T-helper 1 cell treated with Interleukin-12 subunit alpha and Interleukin-12 subunit beta and Interleukin-4 antibody, amounts not matched to agents 30 μg/mL and 1 μg/mL, for 36 hours (primary cell): ENCODE data around the gene SCPEP1.
"Not testable (repeated sequence)": the region's sequence is repeated elsewhere in the genome, so short reads cannot be mapped to it uniquely, and the experiment has no call there.

Experiments used
- H3K27ac Mint-ChIP-seq: one replicate; pipeline ENCODE4 v1.8.0; 2021; ENCODE audit warnings: mild to moderate bottlenecking, mixed read lengths
- H3K27me3 Mint-ChIP-seq: one replicate; pipeline ENCODE4 v1.8.0; 2021; ENCODE audit warnings: low read depth, mixed read lengths
- H3K36me3 Mint-ChIP-seq: one replicate; pipeline ENCODE4 v1.8.0; 2021; ENCODE audit warnings: low read depth, mixed read lengths
- H3K4me1 Mint-ChIP-seq: one replicate; pipeline ENCODE4 v1.8.0; 2021; ENCODE audit warnings: low read depth, mixed read lengths
- H3K4me3 Mint-ChIP-seq: one replicate; pipeline ENCODE4 v1.8.0; 2021; ENCODE audit warnings: mild to moderate bottlenecking, moderate library complexity, mixed read lengths
- H3K9me3 Mint-ChIP-seq: one replicate; pipeline ENCODE4 v1.8.0; 2021; ENCODE audit warnings: mixed read lengths

The SCPEP1 gene

GRCh38 chr17:56976941-56977608, 856 bp upstream of the SCPEP1 start:
- peak overlapping the region; percentile 41 for H3K4me3 Mint-ChIP-seq
- no peaks in the 10 kb centered on the region for H3K9me3 Mint-ChIP-seq
- peaks cover 15% of the 10 kb centered on the region for H3K4me1 Mint-ChIP-seq
- H3K27me3 Mint-ChIP-seq = peaks cover 42% of the 10 kb centered on the region
- no peaks in the 10 kb centered on the region for H3K36me3 Mint-ChIP-seq
- no peak overlapping the region for H3K27ac Mint-ChIP-seq

GRCh38 chr17:56978441-56979090, 635 bp downstream of the SCPEP1 start:
- Mint-ChIP-seq H3K27me3 (peaks cover 34% of the 10 kb centered on the region), H3K4me1 (peaks cover 15% of the 10 kb centered on the region), H3K9me3 (no peaks in the 10 kb centered on the region), H3K4me3 (peak overlapping the region; percentile 86), H3K36me3 (no peaks in the 10 kb centered on the region), H3K27ac (peak overlapping the region; percentile 65)

- H3K9me3 Mint-ChIP-seq = no peaks in the 10 kb centered on the region
- no peak overlapping the region for H3K27ac Mint-ChIP-seq
- peaks cover 15% of the 10 kb centered on the region for H3K4me1 Mint-ChIP-seq
- H3K36me3 Mint-ChIP-seq = no peaks in the 10 kb centered on the region
- H3K27me3 Mint-ChIP-seq = peaks cover 29% of the 10 kb centered on the region
- peak overlapping the region; percentile 86 for H3K4me3 Mint-ChIP-seq
Measured at GRCh38 chr17:56979091-56979480, 1.2 kb downstream of the SCPEP1 start.

- not testable (repeated sequence) for H3K36me3 Mint-ChIP-seq, H3K27ac Mint-ChIP-seq, H3K9me3 Mint-ChIP-seq, H3K4me3 Mint-ChIP-seq
- Mint-ChIP-seq H3K27me3 (peaks cover 17% of the 10 kb centered on the region), H3K4me1 (peaks cover 15% of the 10 kb centered on the region)
Measured at GRCh38 chr17:56980526-56980925, 2.6 kb downstream of the SCPEP1 start.

- H3K9me3 Mint-ChIP-seq = no peaks in the 10 kb centered on the region
- H3K27me3 Mint-ChIP-seq = peaks cover under 1% of the 10 kb centered on the region
- no peak overlapping the region for H3K4me3 Mint-ChIP-seq
- H3K4me1 Mint-ChIP-seq = peaks cover 13% of the 10 kb centered on the region
- H3K36me3 Mint-ChIP-seq = no peaks in the 10 kb centered on the region
- H3K27ac Mint-ChIP-seq = no peak overlapping the region
Measured at GRCh38 chr17:56982312-56982711, 4.4 kb downstream of the SCPEP1 start.

- no peak overlapping the region for H3K27ac Mint-ChIP-seq
- H3K4me1 Mint-ChIP-seq = peaks cover 9% of the 10 kb centered on the region
- no peak overlapping the region for H3K4me3 Mint-ChIP-seq
- H3K36me3 Mint-ChIP-seq = no peaks in the 10 kb centered on the region
- no peaks in the 10 kb centered on the region for H3K27me3 Mint-ChIP-seq
- no peaks in the 10 kb centered on the region for H3K9me3 Mint-ChIP-seq
Measured at GRCh38 chr17:56983366-56983765, 5.4 kb downstream of the SCPEP1 start.

GRCh38 chr17:56985371-56986162, 7.6 kb downstream of the SCPEP1 start:
- H3K36me3 Mint-ChIP-seq = no peaks in the 10 kb centered on the region
- no peaks in the 10 kb centered on the region for H3K9me3 Mint-ChIP-seq
- H3K27ac Mint-ChIP-seq = no peak overlapping the region
- H3K4me3 Mint-ChIP-seq = no peak overlapping the region
- no peaks in the 10 kb centered on the region for H3K27me3 Mint-ChIP-seq
- no peaks in the 10 kb centered on the region for H3K4me1 Mint-ChIP-seq

- Mint-ChIP-seq H3K27ac (no peak overlapping the region), H3K4me3 (no peak overlapping the region), H3K27me3 (no peaks in the 10 kb centered on the region), H3K4me1 (no peaks in the 10 kb centered on the region), H3K9me3 (no peaks in the 10 kb centered on the region), H3K36me3 (no peaks in the 10 kb centered on the region)
Measured at GRCh38 chr17:56987283-56987834, 9.4 kb downstream of the SCPEP1 start.

- no peaks in the 10 kb centered on the region for H3K4me1 Mint-ChIP-seq
- H3K36me3 Mint-ChIP-seq = no peaks in the 10 kb centered on the region
- H3K27me3 Mint-ChIP-seq = no peaks in the 10 kb centered on the region
- H3K4me3 Mint-ChIP-seq = no peak overlapping the region
- no peak overlapping the region for H3K27ac Mint-ChIP-seq
- no peaks in the 10 kb centered on the region for H3K9me3 Mint-ChIP-seq
Measured at GRCh38 chr17:56988901-56989572, 11.1 kb downstream of the SCPEP1 start.

- H3K27ac Mint-ChIP-seq = no peak overlapping the region
Measured at GRCh38 chr17:56992364-56992763, 14.4 kb downstream of the SCPEP1 start.

GRCh38 chr17:56994009-56994792, 16.3 kb downstream of the SCPEP1 start:
- Mint-ChIP-seq H3K36me3 (peaks cover 2% of the 10 kb centered on the region), H3K27ac (no peak overlapping the region), H3K9me3 (no peaks in the 10 kb centered on the region), H3K27me3 (no peaks in the 10 kb centered on the region), H3K4me1 (no peaks in the 10 kb centered on the region), H3K4me3 (no peak overlapping the region)

More at GRCh38 chr17:56992364-56992763, 14.4 kb downstream of the SCPEP1 start:
- H3K4me3 Mint-ChIP-seq = no peak overlapping the region
- H3K4me1 Mint-ChIP-seq = no peaks in the 10 kb centered on the region
- no peaks in the 10 kb centered on the region for H3K9me3 Mint-ChIP-seq
- H3K36me3 Mint-ChIP-seq = peaks cover 2% of the 10 kb centered on the region
- H3K27me3 Mint-ChIP-seq = no peaks in the 10 kb centered on the region

GRCh38 chr17:56995766-56996165, 17.8 kb downstream of the SCPEP1 start:
- Mint-ChIP-seq H3K4me1 (no peaks in the 10 kb centered on the region), H3K27me3 (no peaks in the 10 kb centered on the region), H3K4me3 (no peak overlapping the region), H3K27ac (no peak overlapping the region), H3K36me3 (peaks cover 2% of the 10 kb centered on the region), H3K9me3 (no peaks in the 10 kb centered on the region)

- no peaks in the 10 kb centered on the region for H3K4me1 Mint-ChIP-seq
- peaks cover 2% of the 10 kb centered on the region for H3K36me3 Mint-ChIP-seq
- no peak overlapping the region for H3K27ac Mint-ChIP-seq
Measured at GRCh38 chr17:56997313-56997712, 19.4 kb downstream of the SCPEP1 start.

GRCh38 chr17:57001541-57001940, 23.6 kb downstream of the SCPEP1 start:
- H3K36me3 Mint-ChIP-seq = peaks cover 5% of the 10 kb centered on the region
- H3K4me1 Mint-ChIP-seq = peaks cover 3% of the 10 kb centered on the region
- H3K4me3 Mint-ChIP-seq = no peak overlapping the region
- H3K27ac Mint-ChIP-seq = no peak overlapping the region
- H3K9me3 Mint-ChIP-seq = no peaks in the 10 kb centered on the region
- no peaks in the 10 kb centered on the region for H3K27me3 Mint-ChIP-seq

More at GRCh38 chr17:56997313-56997712, 19.4 kb downstream of the SCPEP1 start:
- H3K4me3 Mint-ChIP-seq = no peak overlapping the region
- H3K27me3 Mint-ChIP-seq = no peaks in the 10 kb centered on the region
- no peaks in the 10 kb centered on the region for H3K9me3 Mint-ChIP-seq
